GM21723 (cell line): ENCODE measurements around the gene SLC17A7.

Experiments used
- ATAC-seq: cut with Tn5 transposase; IDR thresholded peaks from one replicate; pipeline ENCODE4 v1.9.1; 2021; ENCODE audit warnings: mild to moderate bottlenecking, moderate library complexity; ENCODE audit not compliant: unreplicated experiment

Gene SLC17A7

DNA sequence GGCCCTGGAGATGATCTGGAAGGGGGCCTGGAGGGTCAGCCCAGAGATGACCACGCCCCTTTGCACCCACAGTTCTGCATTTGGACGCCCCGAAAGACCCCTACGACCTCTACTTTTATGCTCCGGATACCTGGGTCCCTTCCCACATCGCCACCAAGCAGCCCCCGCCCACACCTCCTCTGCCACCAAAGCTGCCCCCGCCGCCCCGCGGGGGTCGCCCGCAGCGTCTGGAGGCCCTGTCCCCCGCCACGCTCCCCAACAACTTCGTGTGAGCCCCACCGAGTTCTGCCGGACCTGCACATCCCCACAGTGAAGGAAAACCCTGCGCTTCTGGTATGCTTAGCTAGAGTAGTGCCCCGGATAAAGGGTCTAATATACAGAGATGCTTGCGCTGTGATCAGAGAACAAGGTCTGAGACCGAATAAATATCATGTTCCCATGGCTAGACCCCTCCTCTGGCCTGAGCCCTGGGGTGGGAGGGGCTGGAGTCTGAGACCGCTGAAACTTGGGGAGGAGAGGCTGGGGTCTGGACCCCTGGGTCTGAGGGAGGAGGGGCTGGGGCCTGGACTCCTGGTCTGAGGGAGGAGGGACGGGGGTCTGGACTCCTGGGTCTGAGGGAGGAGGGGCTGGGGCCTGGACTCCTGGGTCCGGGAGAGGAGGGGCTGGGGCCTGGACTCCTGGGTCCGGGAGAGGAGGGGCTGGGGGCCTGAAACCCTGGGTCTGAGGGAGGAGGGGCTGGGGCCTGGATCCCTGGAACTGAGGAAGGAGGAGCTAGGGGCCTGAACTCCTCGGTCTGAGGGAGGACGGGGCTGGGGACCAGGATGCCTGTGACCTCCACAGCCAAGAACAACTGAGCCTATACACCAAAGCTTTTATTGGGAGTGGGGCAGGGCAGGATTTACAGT, 12.5 kb downstream of the SLC17A7 start:
- no peak for ATAC-seq

DNA sequence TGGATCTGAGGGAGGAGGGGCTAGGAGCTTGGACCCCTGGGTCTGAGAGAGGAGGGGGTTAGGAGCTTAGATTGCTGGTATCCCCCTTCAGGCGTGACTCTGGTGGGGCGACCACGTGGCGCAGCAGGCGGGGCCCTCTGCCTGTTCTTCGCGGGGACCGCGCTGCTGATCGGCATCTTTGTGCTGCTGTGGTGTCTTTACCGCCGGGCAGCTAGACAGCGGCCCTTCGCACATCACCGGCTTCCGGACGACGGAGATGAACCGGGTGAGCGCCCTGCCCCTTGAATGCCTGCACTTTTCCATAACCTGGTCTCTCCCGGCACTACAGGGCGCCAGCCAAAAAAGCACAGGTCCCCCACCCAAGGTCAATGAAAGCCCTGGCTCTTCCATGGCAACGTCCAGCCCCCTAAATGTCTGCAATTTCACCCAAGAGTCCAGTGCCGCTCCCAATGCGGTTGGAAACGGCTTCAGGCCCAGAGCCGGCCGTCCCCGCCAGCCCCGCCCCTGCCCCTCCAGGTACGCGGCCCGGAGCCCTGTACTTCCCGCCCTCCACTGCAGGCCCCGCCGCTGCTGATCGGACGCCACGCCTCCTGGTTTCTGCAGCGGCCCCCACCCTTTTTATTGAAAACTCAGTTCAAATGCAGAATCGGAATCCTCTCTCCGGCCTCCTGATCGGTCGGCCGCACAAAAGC, 13.3 kb downstream of the SLC17A7 start:
- no peak for ATAC-seq

DNA sequence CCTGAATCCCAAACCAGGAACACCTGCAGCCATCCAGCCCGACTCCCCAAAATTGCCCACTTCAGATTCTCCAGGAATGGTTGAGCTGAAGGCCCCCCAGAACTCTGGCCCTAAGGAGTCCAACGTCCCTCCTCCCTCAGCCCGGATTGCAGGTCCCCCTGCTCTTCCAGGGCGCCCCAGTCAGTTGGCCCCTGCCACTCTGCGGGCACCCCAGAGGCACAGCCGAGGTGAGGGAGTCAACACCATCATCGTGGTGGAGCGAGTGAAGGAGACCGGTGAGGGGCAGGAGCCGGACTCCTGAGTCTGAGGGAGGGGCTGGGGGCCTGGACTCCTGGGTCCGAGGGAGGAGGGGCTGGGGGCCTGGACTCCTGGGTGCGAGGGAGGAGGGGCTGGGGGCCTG, 14.0 kb downstream of the SLC17A7 start:
- ATAC-seq: no peak

DNA sequence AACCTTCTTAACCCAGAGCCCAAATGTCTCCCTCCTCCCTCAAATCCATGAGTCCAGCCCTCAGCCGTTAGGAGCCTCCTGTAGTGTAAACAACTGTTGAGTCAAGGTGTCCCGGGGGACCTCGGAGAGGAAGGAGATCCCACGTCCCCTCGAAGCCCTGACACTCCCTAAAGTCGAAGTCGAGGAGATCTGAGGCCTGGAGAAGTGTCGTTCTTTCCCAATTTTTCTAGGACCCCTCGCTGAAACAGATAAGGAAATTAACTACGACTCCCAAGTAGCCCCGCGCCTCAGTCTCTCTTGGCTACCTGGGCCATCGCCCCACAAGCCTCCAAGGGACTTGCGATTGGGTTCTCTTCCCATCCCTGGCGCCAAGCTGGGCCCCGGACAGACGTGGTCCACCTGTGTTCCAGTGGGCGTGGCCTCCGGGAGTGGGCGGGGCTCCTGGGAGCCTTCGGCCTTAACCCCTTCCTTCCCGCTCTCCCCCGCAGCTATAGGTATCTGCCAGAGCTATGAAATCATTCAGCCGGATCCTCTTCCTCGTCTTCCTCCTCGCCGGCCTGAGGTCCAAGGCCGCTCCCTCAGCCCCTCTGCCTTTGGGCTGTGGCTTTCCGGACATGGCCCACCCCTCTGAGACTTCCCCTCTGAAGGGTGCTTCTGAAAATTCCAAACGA, 15.3 kb downstream of the SLC17A7 start:
- no peak for ATAC-seq

DNA sequence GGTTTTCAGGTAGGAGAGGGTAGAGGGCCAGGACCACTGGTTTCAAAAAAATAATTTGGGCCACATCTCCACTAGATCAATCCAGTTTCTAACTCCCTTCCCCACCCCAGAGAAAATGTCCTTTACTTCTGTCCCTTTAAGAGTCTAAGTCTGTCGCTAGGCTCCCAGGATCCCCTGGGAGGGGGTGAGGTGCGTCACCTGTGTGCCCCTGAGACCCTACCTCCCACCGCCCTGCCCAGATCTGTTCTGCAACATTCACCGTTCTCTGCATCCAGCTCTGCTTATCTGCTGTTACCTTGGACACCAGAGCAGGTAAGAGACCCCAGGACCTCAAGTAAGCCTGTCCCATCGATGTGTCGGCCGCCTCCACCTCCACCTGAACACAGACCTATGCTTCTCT, 16.1 kb downstream of the SLC17A7 start, which contains the start of gene GFY:
Gene GFY (plus strand): TSS at position 211 of the 400 bp plus-strand sequence. CDS start 1,043 bp downstream, outside the sequence.
- no peak for ATAC-seq

DNA sequence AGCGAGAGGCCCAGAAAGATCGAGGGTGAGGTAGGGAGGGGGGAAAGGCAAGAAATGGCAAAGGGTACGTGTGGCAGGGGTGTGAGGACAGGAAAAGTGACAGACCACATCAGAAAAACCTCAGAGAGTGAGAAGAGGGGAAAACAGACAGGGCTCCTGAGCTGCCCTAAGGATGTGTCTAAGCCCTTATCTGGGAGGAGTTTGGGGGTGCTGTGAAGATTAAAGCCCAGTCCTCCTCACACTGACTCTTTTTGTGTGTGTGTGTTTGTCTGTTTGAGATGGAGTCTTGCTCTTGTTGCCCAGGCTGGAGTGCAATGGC, 17.4 kb downstream of the SLC17A7 start:
- ATAC-seq: no peak

DNA sequence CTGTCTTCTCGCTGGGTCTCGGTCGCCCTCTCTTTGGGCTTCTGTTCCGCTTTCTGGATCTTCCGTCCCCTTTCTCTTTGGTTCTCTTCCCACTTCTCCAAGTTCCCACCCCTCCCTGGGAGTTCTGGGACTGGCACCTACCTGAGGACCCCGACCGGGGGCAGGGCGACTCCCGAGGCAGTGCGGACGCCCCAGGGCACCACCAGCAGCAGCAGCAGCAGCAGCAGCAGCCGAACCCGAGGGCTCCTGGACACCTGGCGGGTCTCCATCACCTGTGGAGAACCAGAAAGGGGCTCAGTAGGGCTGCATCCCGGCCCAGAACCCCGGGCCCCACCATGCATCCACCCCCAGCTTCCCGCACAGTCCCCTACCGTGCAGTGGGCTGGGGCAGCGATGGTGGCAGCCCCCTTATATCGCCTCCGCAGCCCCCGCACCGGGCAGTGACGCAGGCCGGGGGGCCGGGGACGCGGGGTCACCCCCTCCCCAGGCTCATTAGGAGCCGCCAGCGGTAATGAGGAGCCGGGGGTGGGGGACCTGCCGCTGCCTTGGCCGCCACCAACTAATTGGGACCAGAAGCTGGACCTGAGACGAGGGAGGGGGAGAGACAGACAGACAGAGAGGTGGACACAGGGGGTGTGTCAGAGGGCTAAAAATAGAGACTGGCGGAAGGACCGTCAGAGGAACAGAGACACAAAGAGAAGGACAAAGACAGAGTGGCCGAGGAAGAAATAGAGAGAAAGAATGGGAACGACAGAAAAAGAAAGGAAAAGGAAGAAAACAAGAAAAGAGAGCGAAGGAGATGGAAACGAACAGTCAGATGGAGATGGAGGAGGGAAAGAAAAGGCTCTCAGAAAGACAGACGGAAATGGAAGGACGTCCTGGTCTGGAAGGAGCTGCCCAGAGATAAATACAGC, 18.0 kb downstream of the SLC17A7 start, which contains the start of gene PTH2:
Gene PTH2 (minus strand): TSS at position 371 of the 914 bp plus-strand sequence. CDS start 102 bp downstream, at position 269.
- ATAC-seq: no peak

DNA sequence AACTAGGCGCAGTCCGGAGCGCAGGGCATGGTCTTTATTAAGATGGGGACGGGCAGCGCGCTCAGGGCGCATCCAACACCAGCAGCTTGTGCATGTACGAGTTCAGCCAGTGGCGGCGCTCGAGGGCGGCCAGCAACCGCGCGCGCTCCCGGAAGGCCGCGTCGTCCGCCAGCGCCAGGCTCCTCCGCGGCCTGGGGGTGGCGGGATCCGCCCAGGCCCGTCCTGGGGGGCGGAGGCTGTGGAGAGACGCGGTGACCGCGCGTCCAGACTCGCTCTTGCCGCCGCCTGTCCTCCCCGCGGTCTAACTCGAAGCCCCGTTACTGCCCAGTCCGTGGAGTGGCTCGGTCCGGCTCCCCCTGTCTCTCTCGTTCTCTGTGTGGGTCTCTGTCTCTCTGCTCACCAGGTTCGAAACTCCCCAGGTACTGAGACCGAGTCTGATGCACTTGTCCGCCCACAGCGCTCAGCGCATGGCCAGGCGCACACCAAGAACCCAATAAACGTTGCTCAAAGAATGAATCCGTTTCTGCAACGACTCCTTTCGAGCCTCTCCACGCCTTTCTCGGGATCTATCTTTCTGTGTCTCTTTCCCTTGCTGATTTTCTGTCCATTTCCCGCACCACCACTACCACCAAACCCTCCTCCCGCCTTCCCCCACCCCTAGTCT, 18.8 kb downstream of the SLC17A7 start:
- no peak for ATAC-seq

DNA sequence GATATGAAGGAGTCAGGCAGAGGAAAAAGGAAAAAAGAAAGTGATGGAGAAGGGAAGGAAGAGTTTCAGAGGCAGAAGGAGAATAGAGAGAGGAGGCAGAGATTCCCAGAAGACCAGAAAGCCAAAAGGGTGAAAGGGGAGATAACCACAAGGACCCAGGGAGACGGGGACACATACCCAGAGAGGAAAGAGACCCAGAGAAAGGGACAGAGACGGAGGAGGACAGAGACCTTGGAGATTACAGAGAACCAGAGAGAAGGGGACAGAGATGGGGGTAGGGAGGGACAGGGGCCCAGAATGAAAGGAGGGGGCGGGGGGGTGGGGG, 19.5 kb downstream of the SLC17A7 start:
- no peak for ATAC-seq

DNA sequence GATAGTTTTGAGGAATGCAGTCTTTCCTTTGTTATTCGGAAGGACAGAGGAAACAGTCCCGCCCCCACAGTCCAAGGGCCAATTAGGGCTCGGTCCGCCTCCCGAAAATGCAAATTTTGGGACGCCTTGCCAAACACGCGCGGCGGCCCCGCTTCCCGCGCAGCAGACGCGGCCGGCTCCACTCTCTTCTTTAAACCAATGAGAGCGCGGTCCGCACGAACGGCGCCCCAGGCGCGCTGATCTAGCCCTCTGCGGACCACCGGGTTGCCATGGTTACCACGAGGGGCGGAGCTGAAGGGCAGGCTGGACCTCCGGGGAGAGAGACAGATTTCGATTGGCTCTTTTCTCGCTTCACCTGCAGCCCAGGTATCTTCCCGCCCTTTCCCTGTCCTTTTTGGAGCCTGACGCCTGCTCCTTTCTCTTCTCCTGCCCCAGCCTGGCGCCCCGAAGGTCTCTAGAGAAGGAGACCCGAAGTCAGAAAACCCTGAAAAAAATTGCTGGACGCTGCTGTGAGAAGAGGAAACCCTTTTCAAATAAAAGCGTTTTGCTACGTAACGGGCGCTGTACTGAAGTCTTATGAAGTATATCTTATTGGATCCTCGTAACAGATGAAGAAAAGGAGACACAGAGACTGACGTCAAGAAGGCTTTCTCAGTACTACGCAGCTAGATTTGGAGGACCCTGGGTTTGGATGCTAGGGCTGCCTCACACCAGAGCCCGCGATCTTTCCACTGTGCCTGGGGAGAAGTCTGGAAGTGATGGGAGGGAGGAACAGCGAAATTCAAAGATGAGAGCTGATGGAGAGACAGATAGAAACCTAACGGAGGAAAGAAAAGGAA, 20.1 kb downstream of the SLC17A7 start:
- no peak for ATAC-seq

DNA sequence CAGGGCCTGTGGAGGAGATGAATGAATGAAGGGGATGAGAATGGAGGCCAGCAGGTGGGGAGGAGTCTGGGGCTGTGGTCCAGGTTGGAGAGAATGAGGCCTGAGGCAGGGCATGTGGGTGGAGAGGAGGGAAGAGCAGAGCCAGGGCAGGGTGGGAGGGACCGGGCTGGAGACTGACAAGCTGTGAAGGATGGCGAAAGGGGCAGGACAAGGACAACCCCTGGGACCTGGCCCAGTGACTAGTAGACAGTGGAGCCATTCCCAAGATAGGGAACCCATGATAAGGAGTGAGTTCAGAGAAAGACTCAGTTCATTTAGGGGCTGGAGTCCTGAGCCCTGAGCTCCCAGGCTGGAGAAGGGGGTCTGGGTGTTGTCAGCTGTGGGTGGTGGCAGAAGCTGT, 21.1 kb downstream of the SLC17A7 start:
- ATAC-seq: no peak

DNA sequence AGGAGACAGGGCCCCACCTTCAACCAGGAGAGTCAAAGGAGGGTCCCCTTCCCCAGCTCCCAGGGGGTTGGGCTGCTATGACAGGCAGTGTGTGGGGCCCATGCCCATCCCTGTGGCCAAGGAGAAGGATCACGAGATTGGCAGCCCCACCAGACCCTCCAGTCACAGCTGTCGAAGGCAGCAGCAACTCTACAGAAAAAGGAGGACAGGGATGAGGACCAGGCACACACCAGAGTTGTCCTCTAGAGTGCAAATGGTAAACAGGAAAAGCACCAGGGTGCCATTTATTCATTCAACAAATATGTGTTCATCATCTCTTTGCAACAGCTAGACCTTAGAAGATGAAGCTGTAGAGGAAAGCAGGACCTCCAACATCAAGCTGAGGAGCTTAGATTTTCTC, 22.2 kb downstream of the SLC17A7 start:
- ATAC-seq: no peak

DNA sequence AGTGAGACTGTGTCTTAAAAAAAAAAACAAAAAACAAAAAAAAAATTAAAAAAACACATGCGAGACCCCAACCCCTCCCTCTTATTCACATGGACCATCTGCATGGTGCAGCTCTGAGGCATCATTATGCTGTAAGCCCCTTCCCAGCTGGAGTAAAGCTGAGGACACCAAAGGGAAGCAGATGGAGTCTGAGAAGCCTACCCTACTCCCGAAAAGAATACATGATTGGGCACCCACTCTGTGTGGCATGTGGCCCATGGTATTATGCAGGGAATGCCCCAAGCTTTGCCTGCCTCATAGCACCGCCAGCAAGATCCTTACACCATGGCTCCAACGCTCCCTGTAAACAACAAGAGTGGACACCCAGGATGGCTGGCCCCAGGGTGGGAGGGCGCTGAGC, 22.8 kb downstream of the SLC17A7 start:
- no peak for ATAC-seq

DNA sequence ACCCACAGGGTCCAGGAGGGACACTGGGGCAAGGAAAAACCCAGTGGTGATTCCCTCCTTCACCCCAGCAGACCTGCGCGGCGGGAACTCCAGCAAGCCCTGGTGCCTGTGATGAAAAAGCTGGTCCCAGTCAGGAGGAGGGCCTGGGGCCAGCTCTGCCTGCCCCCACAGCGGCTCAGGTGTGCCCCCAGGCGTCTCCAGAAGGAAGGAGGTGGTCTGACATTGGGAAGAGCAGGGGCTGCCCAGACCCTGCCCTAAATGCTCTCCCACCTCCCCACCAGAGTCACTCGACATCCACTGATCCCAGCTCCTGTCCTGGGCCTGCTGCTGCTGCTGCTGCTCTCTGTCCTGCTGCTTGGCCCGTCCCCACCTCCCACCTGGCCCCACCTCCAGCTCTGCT, 24.2 kb downstream of the SLC17A7 start:
- ATAC-seq: no peak

DNA sequence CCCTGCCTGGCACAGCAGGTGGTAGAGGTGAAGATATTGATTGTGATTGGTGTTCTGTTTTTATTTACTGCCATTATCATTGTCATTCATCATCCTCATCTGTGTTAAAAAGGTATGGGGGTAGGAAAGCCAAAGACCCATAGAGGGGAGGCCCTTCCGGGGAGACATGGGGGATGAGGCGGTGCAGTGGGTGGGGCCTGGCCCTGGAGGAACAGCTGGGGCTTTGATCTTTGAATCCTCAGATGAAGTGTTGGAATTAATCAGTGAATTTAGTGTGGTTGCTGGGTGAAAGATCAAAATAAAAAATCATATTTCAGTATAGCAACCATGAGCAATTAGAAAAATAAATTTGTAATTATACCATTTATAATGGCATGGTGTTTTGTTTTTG, 25.5 kb downstream of the SLC17A7 start:
- no peak for ATAC-seq

DNA sequence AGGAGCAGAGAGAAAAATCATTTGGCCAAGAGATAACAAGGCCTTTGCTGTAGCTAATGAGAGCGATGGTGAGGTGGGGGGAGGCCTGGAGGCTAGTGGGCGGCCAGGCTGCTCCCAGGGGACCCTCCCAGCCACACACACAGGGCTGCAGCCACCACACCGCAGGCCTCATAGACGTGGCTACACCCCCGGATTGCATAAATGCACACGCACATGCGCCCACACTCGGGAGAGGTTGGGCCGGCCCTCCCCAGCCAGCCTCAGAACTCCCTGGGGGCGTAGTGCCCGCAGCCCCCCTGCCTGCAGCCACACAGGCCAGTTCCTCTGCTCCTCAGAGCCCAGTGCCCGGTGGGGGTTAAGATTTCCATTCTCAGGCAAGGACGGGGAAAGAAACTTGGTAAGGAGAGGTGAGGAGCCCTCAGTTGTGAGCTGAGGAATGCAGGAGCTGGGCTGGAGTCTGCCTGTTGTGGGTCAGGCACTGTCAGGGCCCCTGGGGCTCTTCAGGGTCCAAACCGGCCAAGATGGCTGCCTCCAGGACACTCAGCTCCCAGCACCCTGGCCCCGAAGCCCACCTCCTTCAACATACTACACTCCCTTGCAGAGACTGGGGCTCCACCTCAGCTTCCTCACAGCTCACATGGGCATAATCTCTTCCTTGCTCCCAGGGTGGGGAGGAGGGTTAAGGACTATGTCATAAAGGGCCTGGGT, 26.1 kb downstream of the SLC17A7 start:
- ATAC-seq: no peak

DNA sequence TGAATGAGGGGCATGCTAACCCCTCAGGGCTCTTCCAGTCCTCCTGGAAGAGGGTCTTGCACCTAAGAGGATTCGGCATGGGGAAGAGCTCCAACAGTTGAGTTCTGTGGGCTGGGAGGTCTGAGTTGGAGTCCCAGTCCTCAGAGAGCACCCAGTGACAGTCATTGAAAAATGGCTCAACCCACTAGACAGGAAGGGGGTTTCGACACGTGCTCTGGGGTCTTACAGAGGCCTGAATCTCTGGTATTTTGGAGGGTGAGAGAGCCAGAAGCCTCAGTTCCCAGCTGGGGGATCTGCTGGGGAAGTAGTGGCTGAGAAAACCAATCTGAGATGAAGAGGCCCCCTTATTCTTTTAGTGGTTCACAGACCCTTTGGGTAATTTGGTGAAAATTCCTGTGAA, 27.1 kb downstream of the SLC17A7 start:
- ATAC-seq: no peak

DNA sequence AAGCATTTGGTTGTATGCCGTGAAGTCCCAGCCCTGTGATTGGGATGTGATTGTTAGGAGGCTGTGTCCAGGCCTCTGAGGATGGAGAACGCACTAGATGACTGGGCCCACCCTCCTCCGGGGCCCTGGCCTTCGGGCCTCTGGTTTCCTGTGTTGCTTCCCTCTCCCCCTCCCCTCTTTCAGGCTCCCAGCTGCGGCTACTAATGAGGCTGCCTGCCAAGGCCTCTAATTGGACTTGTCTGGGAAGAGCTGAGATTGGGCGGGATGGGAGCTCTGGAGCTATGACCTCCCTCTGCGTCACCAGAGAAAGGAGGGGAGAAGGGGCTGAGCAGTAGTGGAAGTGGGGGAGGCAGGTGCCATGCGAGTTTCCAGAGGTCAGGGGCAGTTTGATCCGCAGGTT, 28.0 kb downstream of the SLC17A7 start:
- ATAC-seq: no peak
